ENCODE measurements around the gene SPPL2B.
"Not testable (repeated sequence)": the region's sequence is repeated elsewhere in the genome, so short reads cannot be mapped to it uniquely, and the experiment has no call there.

Gene SPPL2B

GRCh38 chr19:2328401-2329148 is at the start of gene SPPL2B, which contains the start of gene LSM7:
TSS of gene SPPL2B (plus strand) at chr19:2328684. CDS start at chr19:2328710, 26 bp downstream.
TSS of gene LSM7 (minus strand) at chr19:2328586. CDS start at chr19:2328566, 20 bp downstream.
- no peak for TF ChIP-seq CTCF (IDR thresholded peaks at IDR 0.05; ENCODE audit: low read depth, low read length, missing control alignments)
- H3K4me3 ChIP-seq (replicated peaks; ENCODE audit: low read depth, low read length): peak within 1 kb of the TSS; percentile 99
- DNase-seq (ENCODE audit: extremely low read depth, low read depth): no peak

- no peak overlapping the region for H3K4me3 ChIP-seq (replicated peaks; ENCODE audit: low read depth, low read length)
- TF ChIP-seq CTCF (IDR thresholded peaks at IDR 0.05; ENCODE audit: low read depth, low read length, missing control alignments): no peak
- DNase-seq (ENCODE audit: extremely low read depth, low read depth): no peak
These were observed 47.7 kb upstream of the SPPL2B start for GRCh38 chr19:2280633-2281264.

- H3K4me3 ChIP-seq (replicated peaks; ENCODE audit: low read depth, low read length): peak overlapping the region; percentile 22
- DNase-seq (ENCODE audit: extremely low read depth, low read depth): not testable (repeated sequence)
These were observed 47.0 kb upstream of the SPPL2B start for GRCh38 chr19:2281265-2282061.

GRCh38 chr19:2282062-2282861 is 46.2 kb upstream of the SPPL2B start, which contains the start of gene PEAK3:
TSS of gene PEAK3 (minus strand) at chr19:2282175. CDS start at chr19:2280931, 1,244 bp downstream.
- no peak for DNase-seq (ENCODE audit: extremely low read depth, low read depth)
- TF ChIP-seq CTCF (IDR thresholded peaks at IDR 0.05; ENCODE audit: low read depth, low read length, missing control alignments): no peak
- peak within 1 kb of the TSS; percentile 22 for H3K4me3 ChIP-seq (replicated peaks; ENCODE audit: low read depth, low read length)

- H3K4me3 ChIP-seq (replicated peaks; ENCODE audit: low read depth, low read length): no peak overlapping the region
- no peak for DNase-seq (ENCODE audit: extremely low read depth, low read depth)
- TF ChIP-seq CTCF (IDR thresholded peaks at IDR 0.05; ENCODE audit: low read depth, low read length, missing control alignments): no peak
These were observed 45.6 kb upstream of the SPPL2B start for GRCh38 chr19:2282862-2283237.

GRCh38 chr19:2283835-2284507 is 44.5 kb upstream of the SPPL2B start:
- DNase-seq (ENCODE audit: extremely low read depth, low read depth): no peak
- no peak overlapping the region for H3K4me3 ChIP-seq (replicated peaks; ENCODE audit: low read depth, low read length)
- no peak for TF ChIP-seq CTCF (IDR thresholded peaks at IDR 0.05; ENCODE audit: low read depth, low read length, missing control alignments)

All from HFF-Myc (cell line).